GM12874 (cell line): ENCODE data around the gene EYA4.

Experiments
- TF ChIP-seq, protein P1 (sequence below): IDR thresholded peaks from 2 replicates; pipeline ENCODE4 v1.5.1; 2011; ENCODE audit warnings: low read depth, mild to moderate bottlenecking, control low read depth, low read length, moderate library complexity; ENCODE audit not compliant: insufficient read depth

Gene EYA4

DNA sequence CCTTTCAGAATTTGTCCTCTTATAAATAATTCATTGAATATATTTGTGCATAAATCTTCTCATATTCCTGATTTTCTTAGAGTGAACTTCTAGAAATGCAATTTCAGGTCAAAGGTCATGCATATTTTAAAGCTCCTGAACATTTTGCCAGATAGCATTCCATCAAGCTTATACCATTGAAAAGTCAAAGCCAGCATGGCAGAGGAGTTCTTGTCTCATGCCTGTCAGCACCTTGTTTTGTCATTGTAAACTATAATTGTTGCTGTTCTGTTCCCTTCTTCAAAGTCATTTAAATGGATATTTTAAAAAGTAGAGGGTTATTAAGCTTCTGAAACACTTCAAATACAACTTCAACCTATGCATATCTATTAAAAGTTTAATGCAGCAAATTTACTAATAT is 170.6 kb downstream of the EYA4 start:
- TF ChIP-seq, protein P1, sequence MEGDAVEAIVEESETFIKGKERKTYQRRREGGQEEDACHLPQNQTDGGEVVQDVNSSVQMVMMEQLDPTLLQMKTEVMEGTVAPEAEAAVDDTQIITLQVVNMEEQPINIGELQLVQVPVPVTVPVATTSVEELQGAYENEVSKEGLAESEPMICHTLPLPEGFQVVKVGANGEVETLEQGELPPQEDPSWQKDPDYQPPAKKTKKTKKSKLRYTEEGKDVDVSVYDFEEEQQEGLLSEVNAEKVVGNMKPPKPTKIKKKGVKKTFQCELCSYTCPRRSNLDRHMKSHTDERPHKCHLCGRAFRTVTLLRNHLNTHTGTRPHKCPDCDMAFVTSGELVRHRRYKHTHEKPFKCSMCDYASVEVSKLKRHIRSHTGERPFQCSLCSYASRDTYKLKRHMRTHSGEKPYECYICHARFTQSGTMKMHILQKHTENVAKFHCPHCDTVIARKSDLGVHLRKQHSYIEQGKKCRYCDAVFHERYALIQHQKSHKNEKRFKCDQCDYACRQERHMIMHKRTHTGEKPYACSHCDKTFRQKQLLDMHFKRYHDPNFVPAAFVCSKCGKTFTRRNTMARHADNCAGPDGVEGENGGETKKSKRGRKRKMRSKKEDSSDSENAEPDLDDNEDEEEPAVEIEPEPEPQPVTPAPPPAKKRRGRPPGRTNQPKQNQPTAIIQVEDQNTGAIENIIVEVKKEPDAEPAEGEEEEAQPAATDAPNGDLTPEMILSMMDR, result no peak

DNA sequence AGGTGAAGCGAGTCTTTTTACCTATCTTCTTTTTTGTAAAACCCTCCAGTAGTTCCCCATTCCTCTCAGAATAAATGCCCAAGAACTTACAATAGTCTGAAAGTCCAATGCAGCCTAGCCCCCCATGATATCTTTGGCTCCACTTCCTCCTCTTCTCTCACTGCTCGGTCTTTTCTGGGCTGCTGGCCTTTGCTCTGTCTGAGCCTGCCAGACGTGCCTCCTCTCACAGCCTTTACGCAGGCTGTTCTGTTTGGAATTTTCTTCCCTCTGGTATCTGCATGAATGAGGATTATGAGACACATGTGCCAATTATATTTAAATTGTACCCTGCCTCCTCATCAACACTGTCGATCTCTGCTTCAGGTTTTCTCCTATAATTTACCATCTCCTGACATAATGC is 174.1 kb downstream of the EYA4 start:
- TF ChIP-seq, protein P1, result no peak

DNA sequence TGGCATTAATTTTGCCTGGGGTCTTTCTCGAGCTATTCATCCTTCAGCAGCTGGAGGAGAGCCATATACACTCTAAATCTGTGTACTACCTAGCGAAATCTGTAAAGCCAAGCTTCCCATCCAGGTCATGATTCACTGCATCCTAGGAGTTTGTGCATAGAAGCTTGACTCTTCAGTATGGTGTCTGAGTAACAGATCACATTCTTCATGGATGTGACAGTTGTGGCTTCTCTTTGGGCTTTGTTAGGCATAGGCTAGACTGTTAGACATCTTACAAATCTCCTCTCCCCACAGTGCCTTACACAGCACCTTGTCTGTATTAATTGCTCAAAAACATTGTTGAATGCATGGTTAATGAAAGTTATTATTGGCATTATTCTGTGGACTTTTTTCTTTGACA is 177.0 kb downstream of the EYA4 start:
- TF ChIP-seq, protein P1, result no peak

DNA sequence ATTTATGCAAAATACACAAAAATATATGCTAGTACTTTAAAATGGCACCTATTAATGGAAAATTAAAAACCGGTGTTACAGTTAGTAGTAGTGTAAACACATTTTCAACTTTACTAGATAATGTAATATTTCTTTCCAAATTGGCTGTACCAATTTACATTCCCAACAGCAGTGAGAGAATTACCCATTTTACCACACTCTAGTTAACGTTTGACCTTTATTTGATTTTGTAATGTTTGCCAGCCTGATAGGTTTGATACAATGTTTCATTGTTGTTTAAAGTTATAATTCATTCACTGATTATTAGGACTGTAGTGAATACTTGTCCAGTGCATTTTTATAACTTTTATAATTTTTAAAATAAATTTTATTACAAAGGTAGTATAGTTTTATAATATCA is 182.1 kb downstream of the EYA4 start:
- TF ChIP-seq, protein P1, result no peak

DNA sequence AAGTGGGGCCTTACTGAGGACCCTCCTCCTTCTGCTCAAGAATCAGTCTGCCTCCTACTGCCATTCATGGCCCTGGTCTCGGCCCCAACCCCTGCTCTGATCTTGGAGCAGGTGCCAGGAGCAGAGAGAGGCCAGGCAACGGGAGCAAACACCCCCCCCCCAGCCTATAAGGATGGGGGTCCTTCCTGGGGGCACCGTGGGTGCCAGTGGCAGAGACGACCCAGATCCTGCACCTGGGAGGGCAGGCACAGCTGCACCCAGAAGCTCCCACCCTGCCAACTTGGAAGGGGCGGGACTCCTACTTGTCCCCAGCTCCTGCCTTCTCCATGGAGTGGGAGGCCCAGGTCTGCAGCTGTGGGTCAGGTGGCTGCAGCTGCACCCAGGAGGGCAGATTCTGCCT is 183.2 kb downstream of the EYA4 start:
- TF ChIP-seq, protein P1, result no peak

DNA sequence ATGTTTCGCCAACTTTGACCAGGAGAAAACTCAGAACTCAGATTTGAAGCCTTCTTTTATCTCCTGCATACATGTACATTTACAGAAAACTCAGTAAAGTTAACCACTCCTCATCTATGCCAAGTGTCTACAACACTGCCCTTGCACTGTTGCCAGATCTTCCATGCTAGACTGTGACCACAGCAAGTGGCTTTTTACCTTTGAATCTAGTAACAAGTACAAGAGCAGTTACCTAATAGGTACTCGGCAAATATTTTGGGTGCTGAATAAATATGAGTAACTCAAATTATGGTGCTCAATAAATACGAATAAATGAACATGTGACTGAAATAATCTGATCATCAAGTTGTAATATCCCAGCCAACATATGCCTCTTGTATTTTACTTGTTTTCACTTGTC is 184.9 kb downstream of the EYA4 start:
- TF ChIP-seq, protein P1, result no peak

DNA sequence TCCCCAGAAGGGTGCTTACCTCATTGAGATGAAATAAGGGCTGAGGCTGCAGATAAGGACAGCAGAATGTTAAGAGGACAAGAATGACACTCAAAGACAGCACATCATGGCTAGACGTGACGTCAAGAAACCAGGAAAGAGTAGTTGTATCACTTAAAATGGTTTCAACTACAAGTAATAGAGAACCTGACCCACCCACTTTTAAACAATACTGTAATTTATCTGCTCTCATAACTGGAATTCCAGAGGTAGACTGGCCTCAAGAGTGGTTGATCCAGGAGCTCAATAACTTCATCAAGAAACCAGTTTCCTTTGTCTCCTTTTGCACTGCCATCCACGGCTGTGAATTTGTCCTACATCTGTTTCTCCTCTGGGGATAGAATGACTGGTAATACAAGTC is 187.1 kb downstream of the EYA4 start:
- TF ChIP-seq, protein P1, result no peak

DNA sequence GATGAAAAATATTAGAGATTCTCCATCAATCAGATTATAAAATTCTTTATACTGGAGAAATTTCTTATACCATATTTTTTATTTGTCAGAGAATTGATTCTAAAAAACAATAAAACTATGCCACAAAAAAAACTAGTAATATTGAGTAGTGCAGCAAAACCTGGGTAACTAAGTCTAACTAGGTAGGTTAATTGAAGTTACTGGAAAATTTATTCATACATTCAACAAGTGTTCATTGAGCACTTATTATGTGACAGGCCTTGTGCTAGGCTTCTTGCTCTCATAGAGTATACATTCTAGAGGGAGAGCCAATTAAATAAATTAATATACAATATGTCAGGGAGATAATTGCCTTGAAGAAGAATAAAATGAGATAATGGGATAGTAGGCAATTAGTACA is 189.4 kb downstream of the EYA4 start:
- TF ChIP-seq, protein P1, result no peak
